ENCODE results near the gene EIF3D. TPM values are rescaled to one million over a fixed set of nuclear protein-coding genes. Genes with fewer than 3 reads are reported as not detected.
"Not testable (repeated sequence)": the region's sequence is repeated elsewhere in the genome, so short reads cannot be mapped to it uniquely, and the experiment has no call there.

EIF3D gene
- total RNA-seq, 2 experiments from 2014 or later, result 389 to 392 TPM

- no peak overlapping the region for H3K27ac Mint-ChIP-seq
Measured at GRCh38 chr22:36522662-36523061, 6.3 kb downstream of the EIF3D start.

GRCh38 chr22:36520423-36520822 is 8.5 kb downstream of the EIF3D start:
- Mint-ChIP-seq H3K27me3 (no peaks in the 10 kb centered on the region), H3K27ac (no peak overlapping the region), H3K4me1 (ENCODE audit: low read depth) (no peaks in the 10 kb centered on the region), H3K9me3 (no peaks in the 10 kb centered on the region), H3K36me3 (ENCODE audit: low read depth) (peaks cover 87% of the 10 kb centered on the region), H3K4me3 (no peak overlapping the region)
- ATAC-seq, result no peak
- intact Hi-C loops (cut with micrococcal nuclease), result no loop called here
- POLR2A ChIA-PET, result interaction anchor here (0.6 to 8.0 kb wide), 4 partner anchors 9 to 600 kb away, joined by 3 to 172 read pairs (median 5); partner anchors contain the start of genes EIF3D and FOXRED2
- CTCF ChIA-PET, result interaction anchor here (1.2 to 7.7 kb wide), 3 partner anchors 10 to 15 kb away, joined by 4 to 56 read pairs (median 5); partner anchors contain the start of gene FOXRED2
- no peak for DNase-seq
- TF ChIP-seq CTCF (IDR thresholded peaks at IDR 0.05), result no peak

More at GRCh38 chr22:36522662-36523061, 6.3 kb downstream of the EIF3D start:
- Mint-ChIP-seq H3K4me3 (no peak overlapping the region), H3K36me3 (ENCODE audit: low read depth) (peaks cover 87% of the 10 kb centered on the region), H3K9me3 (no peaks in the 10 kb centered on the region), H3K27me3 (no peaks in the 10 kb centered on the region), H3K4me1 (ENCODE audit: low read depth) (peaks cover 17% of the 10 kb centered on the region)
- no peak for ATAC-seq
- no peak for DNase-seq
- intact Hi-C loops (cut with micrococcal nuclease), result no loop called here
- ChIA-PET CTCF (interaction anchor here (1.6 to 7.7 kb wide), 3 partner anchors 13 to 221 kb away, joined by 4 to 56 read pairs (median 6); partner anchors contain the start of gene FOXRED2), POLR2A (interaction anchor here (1.0 to 8.0 kb wide), 3 partner anchors 9 to 223 kb away, joined by 3 to 172 read pairs (median 3); partner anchors contain the start of gene FOXRED2)
- TF ChIP-seq CTCF (IDR thresholded peaks at IDR 0.05), result no peak

GRCh38 chr22:36519906-36520305 is 9.1 kb downstream of the EIF3D start:
- ChIA-PET CTCF (interaction anchor here (1.2 to 7.7 kb wide), 3 partner anchors 11 to 14 kb away, joined by 4 to 56 read pairs (median 5); partner anchors contain the start of gene FOXRED2), POLR2A (interaction anchor here (2.1 to 8.0 kb wide), 2 partner anchors 9 kb away, joined by 7 to 172 read pairs; partner anchors contain the start of genes EIF3D and FOXRED2)
- H3K27me3 Mint-ChIP-seq; DNase-seq; intact Hi-C loops (cut with micrococcal nuclease); H3K27ac Mint-ChIP-seq; H3K9me3 Mint-ChIP-seq; H3K4me1 Mint-ChIP-seq (ENCODE audit: low read depth); ATAC-seq; H3K4me3 Mint-ChIP-seq: not testable (repeated sequence)
- H3K36me3 Mint-ChIP-seq (ENCODE audit: low read depth), result peaks cover 88% of the 10 kb centered on the region

- H3K9me3 Mint-ChIP-seq, result no peaks in the 10 kb centered on the region
- DNase-seq, result no peak
- TF ChIP-seq CTCF (IDR thresholded peaks at IDR 0.05), result no peak
- peaks cover 81% of the 10 kb centered on the region for H3K36me3 Mint-ChIP-seq (ENCODE audit: low read depth)
- ChIA-PET CTCF (no interaction called here), POLR2A (interaction anchor here (1.0 to 12.6 kb wide), 4 partner anchors 8 to 21 kb away, joined by 3 to 172 read pairs (median 6); partner anchors contain the start of gene FOXRED2)
- intact Hi-C loops (cut with micrococcal nuclease), result no loop called here
- no peak overlapping the region for H3K4me3 Mint-ChIP-seq
- no peaks in the 10 kb centered on the region for H3K27me3 Mint-ChIP-seq
- H3K27ac Mint-ChIP-seq, result no peak overlapping the region
- no peak for ATAC-seq
- peaks cover 2% of the 10 kb centered on the region for H3K4me1 Mint-ChIP-seq (ENCODE audit: low read depth)
Measured at GRCh38 chr22:36514766-36515165, 14.2 kb downstream of the EIF3D start.

- CTCF ChIA-PET, result interaction anchor here (0.9 to 1.3 kb wide), 2 partner anchors 15 to 212 kb away, joined by 3 to 4 read pairs; no protein-coding TSS in a partner anchor
- Mint-ChIP-seq H3K9me3 (no peaks in the 10 kb centered on the region), H3K36me3 (ENCODE audit: low read depth) (peaks cover 71% of the 10 kb centered on the region), H3K27me3 (no peaks in the 10 kb centered on the region), H3K4me3 (no peak overlapping the region), H3K4me1 (ENCODE audit: low read depth) (peaks cover 4% of the 10 kb centered on the region), H3K27ac (no peak overlapping the region)
- POLR2A ChIA-PET, result interaction anchor here (1.0 to 12.6 kb wide), 2 partner anchors 10 to 21 kb away, joined by 3 to 172 read pairs; no protein-coding TSS in a partner anchor
- no peak for ATAC-seq
- intact Hi-C loops (cut with micrococcal nuclease), result no loop called here
- no peak for TF ChIP-seq CTCF (IDR thresholded peaks at IDR 0.05)
- no peak for DNase-seq
Measured at GRCh38 chr22:36512991-36513390, 16.0 kb downstream of the EIF3D start.

All from activated CD8-positive, alpha-beta T cell treated with anti-CD3 and anti-CD28 coated beads for 36 hours (primary cell).